Smooth muscle cell of the brain vasculature (primary cell): ENCODE data around the gene FRMD4A.
"Not testable (repeated sequence)": the region's sequence is repeated elsewhere in the genome, so short reads cannot be mapped to it uniquely, and the experiment has no call there.

Experiments used
- DNase-seq: peaks from one replicate; pipeline ENCODE4 v3.0.0-alpha.2; 2012; ENCODE audit warnings: low read depth, low spot score

Gene FRMD4A

DNA sequence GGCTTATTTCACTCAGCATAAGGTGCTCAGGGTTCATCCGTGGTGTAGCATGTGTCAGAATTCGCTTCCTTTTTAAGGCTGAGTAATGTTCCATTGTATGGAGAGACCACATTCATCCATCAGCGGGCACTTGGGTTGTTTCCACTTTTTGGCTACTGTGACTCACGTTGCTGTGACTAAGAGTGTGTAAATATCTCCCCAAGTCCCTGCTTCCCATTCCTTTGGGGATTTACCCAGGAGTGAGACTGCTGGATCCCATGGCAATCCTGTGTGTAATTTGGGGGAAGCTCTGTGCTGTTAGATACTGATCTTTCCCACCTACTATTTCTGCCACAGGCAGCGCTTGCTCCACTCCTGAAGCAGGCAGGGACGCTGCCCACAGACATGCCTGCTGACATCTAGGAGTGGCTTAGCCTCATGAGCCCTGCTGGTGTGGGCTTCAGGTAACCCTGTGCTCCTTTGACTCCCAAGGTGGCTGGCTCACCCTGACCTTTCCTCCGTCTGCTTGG lies 346.0 kb downstream of the FRMD4A start:
- no peak for DNase-seq

DNA sequence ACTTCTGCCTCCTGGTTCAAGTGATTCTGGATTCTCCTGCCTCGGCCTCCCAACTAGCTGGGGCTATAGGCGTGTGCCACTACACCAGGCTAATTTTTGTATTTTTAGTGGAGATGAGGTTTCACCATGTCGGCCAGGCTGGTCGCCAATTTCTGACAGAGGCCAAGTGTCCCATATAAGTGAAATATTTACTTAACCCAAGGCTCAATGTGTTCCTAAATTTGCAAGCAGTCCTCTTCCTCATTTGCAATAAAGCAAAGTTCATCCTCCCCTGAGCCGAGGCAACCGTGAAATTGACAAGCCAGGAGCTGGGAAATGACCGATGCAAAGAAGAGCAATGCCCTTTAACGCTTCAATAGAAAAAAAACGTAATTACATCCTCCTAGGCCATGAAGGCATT lies 347.7 kb downstream of the FRMD4A start:
- no peak for DNase-seq

DNA sequence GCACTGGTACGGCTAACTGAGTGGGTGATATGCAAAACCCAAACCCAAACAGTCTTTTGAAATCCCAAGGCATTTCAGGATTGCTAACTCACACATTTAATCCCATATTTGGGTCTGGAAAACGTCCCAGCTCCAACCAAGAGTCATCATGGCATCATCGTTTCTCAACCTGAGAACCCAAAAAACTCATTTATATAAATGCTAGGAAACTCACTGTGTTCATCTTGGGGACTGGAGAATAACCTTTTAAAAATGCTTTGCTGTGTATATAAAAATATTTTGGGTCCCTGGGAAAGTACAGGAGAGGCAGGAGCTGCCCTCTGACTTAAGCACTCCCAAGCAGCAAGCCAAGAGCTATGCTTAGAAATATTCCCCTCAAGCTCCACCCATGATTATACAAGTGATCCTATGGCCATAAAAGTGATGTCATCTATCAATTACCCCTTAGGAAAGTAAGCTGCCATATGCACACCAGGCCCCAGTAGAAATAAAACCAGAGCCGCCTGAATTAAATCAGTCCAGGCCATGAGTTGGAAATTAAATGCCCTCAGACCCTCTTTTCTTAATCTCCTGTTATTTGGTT lies 352.1 kb downstream of the FRMD4A start:
- DNase-seq: no peak

DNA sequence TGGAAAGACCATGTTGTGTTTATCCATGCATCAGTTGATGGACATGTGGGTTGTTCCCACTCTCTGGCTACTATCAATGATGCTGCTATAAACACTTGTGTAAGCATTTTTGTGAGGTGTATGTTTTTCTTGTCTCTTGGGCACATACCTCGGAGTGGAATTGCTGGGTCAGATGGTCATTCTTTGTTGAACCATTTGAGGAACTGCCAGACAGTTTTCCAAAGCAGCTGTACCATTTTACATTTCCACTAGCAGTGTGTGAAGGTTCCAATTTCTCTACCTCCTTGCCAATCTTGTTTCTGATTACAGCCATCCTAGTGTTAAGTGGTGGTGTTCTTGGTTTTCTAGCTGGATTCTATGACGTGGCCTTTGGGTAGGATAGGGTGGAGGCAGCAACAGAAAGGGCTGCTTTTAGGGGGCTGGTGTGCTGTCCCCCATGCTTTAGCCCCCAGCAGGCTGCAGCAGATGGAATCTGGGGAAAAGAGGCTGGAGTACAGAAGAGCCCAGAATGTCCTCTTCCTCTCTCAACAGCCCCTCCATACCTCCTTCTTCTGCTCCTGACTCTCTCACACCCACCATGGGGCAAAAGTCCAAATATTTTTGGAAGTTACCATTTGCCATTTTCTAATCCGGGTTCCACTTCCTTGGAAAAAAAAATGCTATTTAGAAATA lies 352.7 kb downstream of the FRMD4A start:
- no peak for DNase-seq

DNA sequence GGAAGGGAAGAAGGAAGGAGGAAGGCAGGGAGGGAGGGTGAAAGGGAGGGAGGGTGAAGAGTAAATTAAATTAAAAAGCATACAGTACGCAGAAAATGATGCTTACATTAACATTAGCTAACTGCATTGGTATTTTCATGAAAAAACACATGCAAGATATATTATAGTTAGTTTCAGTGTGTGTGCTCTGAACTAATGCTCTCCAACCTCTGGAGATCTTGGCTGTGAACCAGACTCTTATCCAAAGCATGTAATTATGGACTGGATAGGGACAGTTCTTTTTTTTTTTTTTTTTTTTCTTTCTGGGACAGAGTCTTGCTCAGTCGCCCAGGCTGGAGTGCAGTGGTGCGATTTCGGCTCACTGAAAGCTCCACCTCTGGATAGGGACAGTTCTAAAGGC lies 357.0 kb downstream of the FRMD4A start:
- no peak for DNase-seq

- no peak for DNase-seq
Observed at GRCh38 chr10:13972609-13973008, 358.1 kb downstream of the FRMD4A start.

- no peak for DNase-seq
Observed at GRCh38 chr10:13971601-13972475, 358.9 kb downstream of the FRMD4A start.

GRCh38 chr10:13970957-13971353 lies 359.8 kb downstream of the FRMD4A start:
- DNase-seq: no peak

DNA sequence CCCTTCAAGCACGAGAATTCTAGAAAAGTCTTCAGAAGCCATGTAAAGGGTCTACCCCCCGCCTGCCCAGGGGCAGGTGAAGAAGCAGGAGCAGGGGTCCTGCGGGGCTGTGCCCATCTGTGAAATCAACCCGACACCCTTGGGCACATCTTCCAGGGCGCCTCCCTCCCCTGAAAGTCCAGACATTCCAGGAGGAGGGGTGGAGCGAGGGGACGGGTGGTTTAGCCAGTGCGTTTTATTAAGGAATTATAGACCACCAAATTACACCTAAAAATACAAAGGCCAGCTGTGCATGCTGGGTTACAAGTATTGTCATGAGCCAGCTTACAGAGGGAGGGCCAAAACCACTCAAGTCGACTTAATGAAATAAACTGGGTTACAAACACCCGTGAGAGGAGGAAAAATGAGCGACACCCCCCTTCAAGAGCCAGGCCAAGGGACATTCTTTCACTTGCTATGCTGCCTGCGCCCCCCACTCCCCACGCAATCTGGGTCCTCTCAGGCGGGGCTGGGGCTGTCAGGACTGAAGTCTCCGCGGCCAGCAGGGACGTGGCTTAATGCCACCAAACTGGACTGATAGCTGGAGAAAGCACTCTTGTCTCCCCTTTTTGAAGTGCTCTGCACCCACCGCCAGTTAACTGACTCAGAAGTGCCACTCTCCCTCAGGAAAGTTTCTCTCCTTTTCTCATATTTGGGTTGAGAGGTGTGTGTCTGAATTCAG lies 360.3 kb downstream of the FRMD4A start:
- DNase-seq: no peak

DNA sequence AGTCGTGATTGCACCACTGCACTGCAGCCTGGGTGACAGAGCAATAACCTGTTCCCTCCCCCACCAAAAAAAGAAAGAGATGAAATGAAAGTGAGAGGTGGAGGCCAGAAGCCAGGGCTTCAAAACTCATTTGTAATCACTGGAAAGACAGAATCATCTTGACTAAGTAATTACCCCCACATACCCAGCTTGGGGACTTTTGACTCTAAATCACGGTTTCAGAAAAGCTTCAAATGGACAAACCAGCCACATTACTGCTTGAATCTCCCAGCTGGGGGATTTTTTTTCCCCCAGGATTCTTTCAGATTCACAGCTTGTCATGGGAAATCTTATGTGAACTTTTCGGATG lies 361.0 kb downstream of the FRMD4A start:
- no peak for DNase-seq

DNA sequence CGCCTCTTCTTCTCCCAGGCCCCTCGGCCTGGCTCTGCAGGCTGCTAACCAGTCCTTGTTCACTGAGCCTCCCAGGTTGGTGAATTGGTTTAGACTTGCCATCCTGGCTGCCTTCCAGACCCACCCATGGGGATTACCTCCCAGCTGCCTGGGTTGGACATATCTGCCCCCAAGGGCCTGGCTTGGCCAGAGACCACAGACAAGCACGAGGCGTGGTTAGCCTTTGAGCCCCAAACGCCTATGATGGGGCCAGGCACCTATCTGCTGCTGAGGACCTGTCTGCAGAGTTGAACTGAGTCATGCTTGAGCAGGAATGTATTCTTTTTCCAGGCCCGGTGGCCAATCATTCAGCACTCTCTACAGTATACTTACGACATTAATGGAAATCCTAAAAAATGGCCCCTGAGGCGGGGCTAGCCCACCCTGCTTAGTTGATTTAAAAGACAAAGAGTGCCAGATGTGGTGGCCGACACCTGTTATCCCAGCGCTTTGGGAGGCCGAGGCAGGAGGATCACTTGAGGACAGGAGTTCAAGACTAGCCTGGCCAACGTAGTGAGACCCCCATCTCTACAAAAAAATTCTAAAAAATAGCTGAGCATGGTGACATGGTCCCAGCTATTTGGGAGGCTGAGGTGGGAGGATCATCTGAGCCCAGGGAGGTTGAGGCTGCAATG lies 361.5 kb downstream of the FRMD4A start:
- DNase-seq: no peak

GRCh38 chr10:13961853-13962252 lies 368.9 kb downstream of the FRMD4A start:
- DNase-seq: no peak

- DNase-seq: peak; percentile 45
Observed at GRCh38 chr10:13961097-13961496, 369.6 kb downstream of the FRMD4A start.

DNA sequence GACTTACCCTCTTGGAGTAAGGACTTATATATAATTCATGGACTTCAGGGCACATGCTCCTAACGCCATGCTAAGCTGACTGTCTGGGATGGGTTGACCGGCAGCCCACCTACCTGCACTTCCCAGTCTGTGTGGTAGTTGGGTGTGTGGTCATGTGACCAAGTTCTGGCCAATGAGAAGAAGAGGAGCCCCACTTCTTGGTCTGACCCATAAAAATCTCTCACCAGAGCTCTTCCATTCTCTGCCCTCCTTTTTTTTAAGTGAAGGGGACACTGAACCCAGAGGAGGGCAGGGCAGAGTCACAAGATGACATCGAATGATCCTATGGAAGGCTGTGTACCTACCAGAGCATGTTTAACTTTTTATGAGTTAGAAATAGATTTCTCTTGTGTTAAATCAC lies 370.1 kb downstream of the FRMD4A start:
- no peak for DNase-seq

DNA sequence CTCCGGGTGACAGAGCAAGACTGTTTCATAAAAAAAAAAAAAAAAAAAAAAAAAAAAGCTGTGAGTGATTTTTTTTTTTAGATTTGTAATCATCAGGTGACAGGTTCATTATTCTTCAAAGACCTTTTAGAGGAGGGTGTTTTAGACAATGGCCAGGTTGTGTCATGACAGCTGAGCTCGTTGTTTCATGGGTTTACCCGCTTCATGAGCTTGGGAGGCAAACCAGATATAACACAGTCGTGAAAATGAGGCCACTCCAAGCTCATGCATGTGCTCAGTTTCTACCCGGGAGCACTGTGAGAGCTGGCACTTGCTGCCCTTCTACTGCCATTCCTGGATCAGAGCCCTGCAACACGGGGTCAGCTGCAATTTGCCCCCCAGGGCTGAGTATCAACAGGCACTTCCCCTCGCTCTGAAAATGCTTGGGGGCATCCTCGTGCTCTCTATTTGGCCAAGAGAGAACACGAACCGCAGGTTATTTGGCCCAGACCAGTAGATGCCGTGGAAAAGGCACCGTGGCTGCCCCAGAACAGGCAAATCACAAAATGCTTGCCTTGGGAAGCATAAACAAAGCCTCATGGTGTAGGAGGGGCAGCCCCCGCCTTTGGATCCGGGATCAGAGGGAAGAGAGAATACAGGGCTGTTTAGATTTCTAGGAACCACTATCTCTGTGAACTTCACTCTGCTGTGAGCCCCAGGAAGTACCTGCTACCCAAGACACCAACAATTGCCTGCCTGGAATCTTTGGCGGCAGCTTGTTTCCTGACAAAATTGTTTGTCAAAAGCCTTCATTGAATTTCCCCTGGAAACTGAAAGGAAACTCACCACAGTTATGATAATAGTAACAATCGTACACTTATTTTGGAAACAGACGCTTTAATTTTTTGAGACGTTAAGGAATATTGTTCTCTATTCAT lies 371.0 kb downstream of the FRMD4A start:
- no peak for DNase-seq

- no peak for DNase-seq
Observed at GRCh38 chr10:13957856-13958255, 372.9 kb downstream of the FRMD4A start.

- DNase-seq: peak; percentile 53
Observed at GRCh38 chr10:13956826-13957225, 373.9 kb downstream of the FRMD4A start.

DNA sequence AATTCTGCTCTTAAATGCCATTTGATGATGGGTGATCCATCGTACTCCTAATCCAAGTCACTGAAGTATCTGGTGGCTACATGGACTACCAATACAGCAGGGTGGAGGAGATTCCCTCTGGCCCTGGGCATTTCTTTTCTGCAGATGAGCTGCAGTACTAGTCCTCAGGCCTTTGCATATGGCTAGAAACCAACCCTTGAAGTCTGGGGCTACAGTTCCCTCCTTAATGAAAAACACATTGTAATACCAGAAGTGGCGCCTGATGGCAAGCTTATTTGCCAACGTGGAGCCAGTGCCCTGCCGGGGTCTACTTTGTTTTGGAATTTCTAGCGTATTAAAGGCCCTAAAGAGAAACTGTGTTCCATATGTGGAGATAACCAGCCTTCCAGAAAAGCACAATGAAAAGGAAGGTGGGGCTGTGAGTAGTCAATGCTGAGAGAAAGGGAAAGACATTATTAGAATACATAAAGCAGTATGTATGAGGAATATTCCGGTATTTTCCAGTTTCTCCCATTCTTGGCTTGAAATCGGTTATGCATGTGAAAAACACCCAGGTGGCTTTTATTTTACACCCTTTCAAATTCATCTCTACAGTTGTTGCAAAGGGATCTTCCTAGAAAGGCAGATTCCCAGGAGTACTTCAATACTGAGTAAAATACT lies 375.2 kb downstream of the FRMD4A start:
- DNase-seq: no peak

- DNase-seq: not testable (repeated sequence)
Observed at GRCh38 chr10:13954195-13954594, 376.5 kb downstream of the FRMD4A start.

GRCh38 chr10:13953371-13953770 lies 377.4 kb downstream of the FRMD4A start:
- no peak for DNase-seq
